Left kidney (tissue), 8 donors: ENCODE measurements around the gene PLEKHD1. TPM values are rescaled to one million over a fixed set of nuclear protein-coding genes. Genes with fewer than 3 reads are reported as not detected.
"Not testable (repeated sequence)": the region's sequence is repeated elsewhere in the genome, so short reads cannot be mapped to it uniquely, and the experiment has no call there.

Experiments used
- DNase-seq: peaks from one replicate; pipeline ENCODE4 v3.0.0-alpha.2; 2013
- long read RNA-seq, 8 donors: transcript quantifications; one replicate each; lab custom pipeline, GENCODE V29; 2026
- polyA plus RNA-seq: library from polyadenylated mRNA; unstranded; fragments of 120-200 nt; gene quantifications from one replicate; pipeline ENCODE4 v1.2.1, GENCODE V29; 2013; ENCODE audit not compliant: insufficient read length

The PLEKHD1 gene
- 5.4 TPM for polyA plus RNA-seq
- long read RNA-seq, donor 1, full-length matches to known transcripts, result 2 of 2 reads
- long read RNA-seq, donor 1, partial matches to known transcripts, result 0 of 2 reads
- long read RNA-seq, donor 1, other reads (novel, unspliced or antisense), result 0 of 2 reads
- long read RNA-seq, donor 2, result 0 reads
- long read RNA-seq, donor 3, result 0 reads
- long read RNA-seq, donor 4, result 0 reads
- long read RNA-seq, donor 5, full-length matches to known transcripts, result 1 of 1 reads
- long read RNA-seq, donor 5, partial matches to known transcripts, result 0 of 1 reads
- long read RNA-seq, donor 5, other reads (novel, unspliced or antisense), result 0 of 1 reads
- long read RNA-seq, donor 6, result 0 reads
- long read RNA-seq, donor 7, full-length matches to known transcripts, result 1 of 1 reads
- long read RNA-seq, donor 7, partial matches to known transcripts, result 0 of 1 reads
- long read RNA-seq, donor 7, other reads (novel, unspliced or antisense), result 0 of 1 reads
- long read RNA-seq, donor 8, result 0 reads

- DNase-seq, result no peak
These were observed at the start of gene PLEKHD1 for GRCh38 chr14:69484444-69485314. PLEKHD1 (plus strand) TSS chr14:69484728; CDS start chr14:69484966, 238 bp downstream.

- no peak for DNase-seq
These were observed 44.8 kb upstream of the PLEKHD1 start for GRCh38 chr14:69439521-69440270.

GRCh38 chr14:69441948-69442347, 42.6 kb upstream of the PLEKHD1 start:
- no peak for DNase-seq

- no peak for DNase-seq
These were observed 41.2 kb upstream of the PLEKHD1 start for GRCh38 chr14:69443296-69443805.

- no peak for DNase-seq
These were observed 35.3 kb upstream of the PLEKHD1 start for GRCh38 chr14:69449216-69449615.

GRCh38 chr14:69451941-69452340, 32.6 kb upstream of the PLEKHD1 start:
- DNase-seq, result no peak

GRCh38 chr14:69458350-69458749, 26.2 kb upstream of the PLEKHD1 start:
- no peak for DNase-seq

- DNase-seq, result no peak
These were observed 25.4 kb upstream of the PLEKHD1 start for GRCh38 chr14:69459122-69459521.

- peak; percentile 74 for DNase-seq
These were observed 24.3 kb upstream of the PLEKHD1 start for GRCh38 chr14:69460093-69460701.

- no peak for DNase-seq
These were observed 20.1 kb upstream of the PLEKHD1 start for GRCh38 chr14:69464379-69464778.

GRCh38 chr14:69464829-69465228, 19.7 kb upstream of the PLEKHD1 start:
- DNase-seq, result no peak

- DNase-seq, result no peak
These were observed 15.6 kb upstream of the PLEKHD1 start for GRCh38 chr14:69468949-69469348.

- DNase-seq, result no peak
These were observed 13.1 kb upstream of the PLEKHD1 start for GRCh38 chr14:69471436-69471835.

GRCh38 chr14:69471916-69472315, 12.6 kb upstream of the PLEKHD1 start:
- no peak for DNase-seq

- DNase-seq, result no peak
These were observed 11.3 kb upstream of the PLEKHD1 start for GRCh38 chr14:69473260-69473659.

GRCh38 chr14:69473946-69474345, 10.6 kb upstream of the PLEKHD1 start:
- DNase-seq, result no peak

- DNase-seq, result no peak
These were observed 9.2 kb upstream of the PLEKHD1 start for GRCh38 chr14:69475194-69475818.

GRCh38 chr14:69476824-69477450, 7.6 kb upstream of the PLEKHD1 start:
- DNase-seq, result not testable (repeated sequence)

- not testable (repeated sequence) for DNase-seq
These were observed 6.5 kb upstream of the PLEKHD1 start for GRCh38 chr14:69478055-69478454.

GRCh38 chr14:69479696-69480095, 4.8 kb upstream of the PLEKHD1 start:
- DNase-seq, result no peak
